Heart left ventricle (tissue), 16 donors: Measurements from ENCODE around the gene MYOF. TPM values are rescaled to one million over a fixed set of nuclear protein-coding genes. Genes with fewer than 3 reads are reported as not detected.
A peak's percentile ranks its signal among the peaks of the same experiment; 100 is the strongest.
"Not testable (repeated sequence)": the region's sequence is repeated elsewhere in the genome, so short reads cannot be mapped to it uniquely, and the experiment has no call there.

Experiments used
- ATAC-seq, 4 donors: fragments of 200-7000 bp; cut with Tn5 transposase; one replicate each; pipeline ENCODE4 v1.9.1; 2020 to 2022; ENCODE audit warnings: moderate library complexity in 4 of 4, mild to moderate bottlenecking in 3 of 4, moderate number of reproducible peaks in 1 of 4
- DNase-seq, 5 donors: peaks; one replicate each; pipeline ENCODE4 v3.0.0-alpha.2; 2020
- H3K27ac ChIP-seq, 12 donors: fragments of 200-600 bp; sonication (generic) in 4 of 12; one replicate each; pipeline versions ENCODE4 v1.5.0 to v1.8.0; 2016 to 2022; ENCODE audit warnings: mild to moderate bottlenecking in 2 of 12
- H3K27me3 ChIP-seq, 9 donors: fragments of 200-600 bp; sonication (generic) in 2 of 9; one replicate each; pipeline versions ENCODE4 v1.5.1 to v1.8.0; 2016 to 2022; ENCODE audit warnings: mild to moderate bottlenecking in 3 of 9
- H3K36me3 ChIP-seq, 9 donors: fragments of 200-600 bp; sonication (generic) in 2 of 9; one replicate each; pipeline versions ENCODE4 v1.5.0 to v1.8.0; 2018 to 2022; ENCODE audit warnings: mild to moderate bottlenecking in 2 of 9
- H3K4me1 ChIP-seq, 12 donors: fragments of 200-600 bp; sonication (generic) in 4 of 12; one replicate each; pipeline versions ENCODE4 v1.5.0 to v1.8.0; 2016 to 2022; ENCODE audit warnings: mild to moderate bottlenecking in 3 of 12
- H3K4me3 ChIP-seq, 12 donors: fragments of 200-600 bp; sonication (generic) in 4 of 12; one replicate each; pipeline versions ENCODE4 v1.5.0 to v1.8.0; 2017 to 2022; ENCODE audit warnings: mild to moderate bottlenecking in 9 of 12, moderate library complexity in 4 of 12
- H3K9me3 ChIP-seq, 12 donors: fragments of 200-600 bp; sonication (generic) in 4 of 12; one replicate each; pipeline versions ENCODE4 v1.5.0 to v1.8.0; 2016 to 2022; ENCODE audit warnings: mild to moderate bottlenecking in 1 of 12
- POLR2A ChIP-seq, 2 donors: fragments of 450-650 bp; IDR thresholded peaks; one replicate each; pipeline ENCODE4 v1.6.1; 2017; ENCODE audit warnings: antibody characterized with exemption in 2 of 2, mild to moderate bottlenecking in 2 of 2, moderate library complexity in 2 of 2
- WGBS, 4 donors: extraction: QIAGEN DNeasy Blood & Tissue Kit in 2 of 4; methylation state at CpG; one replicate each; pipeline versions ENCODE4 v1.1.5 to v1.1.7; 2013 to 2018; 5-methylcytosine and 5-hydroxymethylcytosine counted together
- intact Hi-C, 10 donors: fragments of 100-400 bp; cut with DNase I; formaldehyde crosslinking; loops; one replicate each; pipeline versions ENCODE4 v1.11.1 to v1.14.2; 2022
- polyA plus RNA-seq, 2 donors: library from polyadenylated mRNA; stranded (reverse); fragments of 200-250 nt; gene quantifications; one replicate each; pipeline ENCODE4 v1.2.3, GENCODE V29; 2013
- total RNA-seq, 9 donors: library from RNA; depleted of rRNA in 2 of 9; stranded (reverse); fragments of >200 nt in 2 of 9; fragmentation: NEBNext Ultra II Directional in 3 of 9; extraction: Animal tissue kit (Norgen Biotek cat#: 25700) in 3 of 9; gene quantifications; one replicate each; pipeline versions ENCODE4 v1.1.0 to v1.2.4, GENCODE V29; 2016 to 2023
- TF ChIP-seq, protein P1 (sequence below), 12 donors: fragments of 200-600 bp; sonication (generic) in 4 of 12; IDR thresholded peaks; one replicate each; pipeline versions ENCODE4 v1.5.0 to v1.8.0; 2018 to 2022; ENCODE audit warnings: antibody characterized with exemption in 12 of 12, mild to moderate bottlenecking in 5 of 12
- donor health status: ischemic (EF 13 %, LVEDD 7.1; RV severe dilation, severe dysfunction).
- donor health status: healthy with polysubstance abuse.
- donor health status: DM: no; HTN: yes; CAD: no.
- donor health status: DM: no; HTN: no; CAD: no.
- donor health status: ischemic (EF 25% LVEDD 6.9; RV normal size, moderate dysfunction).
- donor health status: ischemic (EF 25% LVEDD 5.7; RV mildly dilated, moderate dysfunction).
- donor health status: healthy.
- donor health status: DM: yes; HTN: yes; CAD: no.
- donor health status: ischemic (EF 35%, LVEDD 5.7; RV mildly dilated, moderate dysfunction).
- donor health status: nonischemic (EF 11% LVEDD 7.7; RV severe dilation, severe dysfunction).
- donor health status: DM: yes; HTN: yes; CAD: no.
- donor health status: PGD.
- donor health status: ischemic (EF 29% LVEDD 5.4; RV normal size, mild dysfunction).
- donor health status: nonischemic (EF 23%, LVEDD 6.1; RV moderate dilation, normal function).

Gene MYOF
- total and polyA plus RNA-seq, 11 donors = 13.2 to 64.5 (median 21.6) TPM

DNA sequence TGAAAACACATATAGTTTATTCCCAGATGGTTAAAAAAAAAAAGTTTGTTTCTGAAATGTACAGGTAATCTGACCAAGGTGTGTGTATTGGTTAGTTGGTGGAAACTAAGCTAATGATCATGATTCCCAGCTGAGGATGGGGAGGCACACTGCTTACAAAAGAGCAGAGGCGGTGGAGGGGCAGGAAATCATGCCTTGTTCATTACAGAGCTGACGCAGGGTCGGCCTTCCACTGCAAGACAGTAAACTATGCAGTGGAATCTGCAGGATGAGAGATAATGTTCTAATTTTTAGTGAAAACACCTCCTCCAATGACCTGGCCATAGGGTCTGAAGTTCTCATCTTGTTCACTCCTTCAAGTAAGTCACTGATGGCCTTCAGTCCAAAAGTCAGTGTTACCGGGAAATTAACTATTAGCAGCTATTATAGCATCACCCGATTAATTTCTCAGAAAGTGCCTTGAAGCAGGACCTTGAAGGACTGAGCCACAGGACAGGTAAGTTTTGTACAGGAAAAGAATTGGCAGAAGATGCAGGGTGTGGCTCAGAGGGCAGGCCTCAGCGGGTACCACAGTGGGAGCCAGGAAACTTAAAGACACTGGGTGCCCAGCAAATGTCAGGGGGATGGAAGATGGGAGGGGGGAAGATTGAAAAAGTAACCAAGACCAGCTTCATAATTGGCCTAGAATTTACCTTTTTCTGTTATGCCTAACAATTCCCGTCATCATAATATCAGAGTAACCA lies 36.0 kb downstream of the MYOF start:
- Histone ChIP-seq H3K36me3 (peaks cover 0 to 42% (median 23%) of the 10 kb centered on the region in 9 donors), H3K4me1 (peaks cover 0 to 44% (median 22%) of the 10 kb centered on the region in 12 donors), H3K4me3 (no peak overlapping the region), H3K9me3 (no peaks in the 10 kb centered on the region), H3K27ac (peak overlapping the region in 10 of 12 donors; percentile 9 to 98 (median 52)), H3K27me3 (no peaks in the 10 kb centered on the region)
- ATAC-seq = peak in 1 of 4 donors; percentile 21
- no peak for DNase-seq
- no peak for TF ChIP-seq POLR2A (IDR thresholded peaks at IDR 0.05)
- TF ChIP-seq, protein P1, sequence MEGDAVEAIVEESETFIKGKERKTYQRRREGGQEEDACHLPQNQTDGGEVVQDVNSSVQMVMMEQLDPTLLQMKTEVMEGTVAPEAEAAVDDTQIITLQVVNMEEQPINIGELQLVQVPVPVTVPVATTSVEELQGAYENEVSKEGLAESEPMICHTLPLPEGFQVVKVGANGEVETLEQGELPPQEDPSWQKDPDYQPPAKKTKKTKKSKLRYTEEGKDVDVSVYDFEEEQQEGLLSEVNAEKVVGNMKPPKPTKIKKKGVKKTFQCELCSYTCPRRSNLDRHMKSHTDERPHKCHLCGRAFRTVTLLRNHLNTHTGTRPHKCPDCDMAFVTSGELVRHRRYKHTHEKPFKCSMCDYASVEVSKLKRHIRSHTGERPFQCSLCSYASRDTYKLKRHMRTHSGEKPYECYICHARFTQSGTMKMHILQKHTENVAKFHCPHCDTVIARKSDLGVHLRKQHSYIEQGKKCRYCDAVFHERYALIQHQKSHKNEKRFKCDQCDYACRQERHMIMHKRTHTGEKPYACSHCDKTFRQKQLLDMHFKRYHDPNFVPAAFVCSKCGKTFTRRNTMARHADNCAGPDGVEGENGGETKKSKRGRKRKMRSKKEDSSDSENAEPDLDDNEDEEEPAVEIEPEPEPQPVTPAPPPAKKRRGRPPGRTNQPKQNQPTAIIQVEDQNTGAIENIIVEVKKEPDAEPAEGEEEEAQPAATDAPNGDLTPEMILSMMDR (IDR thresholded peaks at IDR 0.05) = no peak
- 74 to 79% (median 76%) methylated on average over 7 of the region's 7 CpGs for WGBS, 4 donors
- intact Hi-C loops = no loop called here

DNA sequence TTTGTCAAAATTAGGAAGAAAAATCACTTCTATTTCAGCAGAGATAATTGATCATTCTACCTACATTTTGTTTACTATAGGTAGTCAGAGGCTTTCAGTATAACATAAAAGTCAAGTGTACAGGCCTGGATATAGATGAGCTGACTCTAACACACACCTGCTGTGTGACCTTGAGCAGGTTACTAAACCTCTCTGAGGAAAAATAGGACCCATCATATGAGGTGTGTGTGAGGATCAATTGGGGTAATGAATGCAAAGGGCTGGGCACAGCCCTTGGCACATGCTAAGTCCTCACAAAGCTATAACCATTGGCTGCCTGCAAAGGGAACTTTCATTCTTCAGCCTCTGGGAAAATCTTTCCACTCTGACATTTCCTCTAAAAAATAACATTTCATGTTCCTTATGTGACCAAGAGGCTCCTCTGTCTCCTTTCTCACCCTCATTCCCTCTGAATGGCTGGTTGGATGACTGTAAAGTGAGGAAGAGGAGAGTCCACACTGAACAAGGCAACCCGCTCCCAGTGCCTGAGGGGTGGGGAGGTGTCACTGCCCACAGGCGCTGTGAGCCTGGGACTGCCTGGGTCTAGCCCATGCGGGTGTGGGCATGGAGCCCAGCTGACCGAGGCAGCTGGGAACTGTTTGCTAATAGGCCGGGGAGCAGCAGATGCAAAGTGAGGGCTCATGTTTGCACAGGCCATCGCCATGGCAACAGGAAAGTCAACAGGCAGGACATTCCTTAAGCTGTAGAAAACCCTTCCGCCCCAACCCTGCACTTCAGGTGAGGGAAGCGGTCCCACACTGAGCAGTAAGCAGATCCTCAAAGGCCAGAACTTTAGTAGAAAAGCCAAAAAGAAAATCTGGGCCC lies 36.8 kb downstream of the MYOF start:
- TF ChIP-seq, protein P1 (IDR thresholded peaks at IDR 0.05) = no peak
- TF ChIP-seq POLR2A (IDR thresholded peaks at IDR 0.05) = no peak
- WGBS, 4 donors = 28 to 47% (median 38%) methylated on average over 7 to 8 of the region's 8 CpGs
- H3K27me3 ChIP-seq = no peaks in the 10 kb centered on the region
- peak; percentile 82 to 90 (median 86) for DNase-seq
- H3K4me1 ChIP-seq = peaks cover 0 to 51% (median 25%) of the 10 kb centered on the region in 12 donors
- H3K27ac ChIP-seq = peak overlapping the region in 10 of 12 donors; percentile 9 to 98 (median 52)
- H3K4me3 ChIP-seq = no peak overlapping the region
- H3K36me3 ChIP-seq = peaks cover 0 to 33% (median 15%) of the 10 kb centered on the region in 9 donors
- ATAC-seq = peak; percentile 75 to 96 (median 94)
- no peaks in the 10 kb centered on the region for H3K9me3 ChIP-seq
- intact Hi-C loops = no loop called here

DNA sequence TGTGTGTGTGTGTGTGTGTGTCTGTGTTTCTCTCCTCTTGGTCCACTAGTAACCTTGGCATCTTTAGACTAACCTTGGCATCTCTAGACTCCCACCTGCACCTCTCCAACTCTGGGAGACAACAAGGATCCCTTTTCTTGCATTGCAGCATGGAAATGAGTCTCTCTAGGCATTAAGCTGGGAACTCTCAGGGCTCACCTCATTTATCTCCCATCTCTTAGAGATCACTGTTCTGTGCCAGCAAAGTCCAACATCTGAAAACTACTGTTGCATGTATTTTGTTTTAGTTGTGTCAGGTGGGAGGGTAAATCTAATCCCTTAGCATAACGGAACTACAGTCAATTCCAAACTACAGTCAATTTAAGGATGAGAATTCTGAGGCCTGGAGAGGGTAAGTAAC lies 38.7 kb downstream of the MYOF start:
- DNase-seq (no peak), ATAC-seq (no peak)
- H3K27ac ChIP-seq = peak overlapping the region in 1 of 12 donors; percentile 98
- no peak for TF ChIP-seq POLR2A (IDR thresholded peaks at IDR 0.05)
- TF ChIP-seq, protein P1 (IDR thresholded peaks at IDR 0.05) = no peak
- H3K4me3 ChIP-seq = no peak overlapping the region
- no peaks in the 10 kb centered on the region for H3K9me3 ChIP-seq
- peaks cover 0 to 64% (median 34%) of the 10 kb centered on the region in 12 donors for H3K4me1 ChIP-seq
- 91 to 100% (median 97%) methylated on average over 1 of the region's 1 CpG for WGBS, 4 donors
- no peaks in the 10 kb centered on the region for H3K27me3 ChIP-seq
- H3K36me3 ChIP-seq = peaks cover 0 to 17% (median 2%) of the 10 kb centered on the region in 9 donors
- intact Hi-C loops = loop anchor here in 1 of 10 donors (5.0 kb wide), 1 partner anchor 39 kb away; the partner anchor contains the start of gene MYOF

DNA sequence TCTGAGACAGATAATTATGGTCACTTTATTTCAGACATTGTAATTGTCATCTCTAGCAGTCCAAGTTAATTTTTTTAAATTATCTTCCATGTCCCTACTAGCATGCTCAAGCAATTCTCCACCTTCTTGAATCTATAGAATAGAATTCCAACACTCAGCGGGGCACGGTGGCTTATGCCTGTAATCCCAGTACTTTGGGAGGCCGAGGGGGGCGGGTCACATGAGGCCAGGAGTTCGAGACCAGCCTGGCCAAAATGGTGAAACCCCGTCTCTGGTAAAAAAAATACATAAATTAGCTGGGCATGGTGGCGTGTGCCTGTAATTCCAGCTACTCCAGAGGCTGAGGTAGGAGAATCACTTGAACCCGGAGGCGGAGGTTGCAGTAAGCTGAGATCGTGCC lies 39.4 kb downstream of the MYOF start:
- 86 to 99% (median 94%) methylated on average over 10 of the region's 10 CpGs for WGBS, 4 donors
- H3K9me3 ChIP-seq, DNase-seq, H3K27me3 ChIP-seq, H3K4me3 ChIP-seq, ATAC-seq: not testable (repeated sequence)
- peaks cover 0 to 14% (median 0%) of the 10 kb centered on the region in 9 donors for H3K36me3 ChIP-seq
- H3K4me1 ChIP-seq = peaks cover 0 to 71% (median 41%) of the 10 kb centered on the region in 12 donors
- intact Hi-C loops = loop anchor here in 1 of 10 donors (5.0 kb wide), 1 partner anchor 40 kb away; the partner anchor contains the start of gene MYOF
- peak overlapping the region in 4 of 12 donors; percentile 25 to 98 (median 34) for H3K27ac ChIP-seq
